ENCODE results near the gene SLC26A1. TPM values are rescaled to one million over a fixed set of nuclear protein-coding genes. Genes with fewer than 3 reads are reported as not detected.

Gene SLC26A1
- total RNA-seq, 1 experiment from 2014 or later: 1.3 TPM

DNA sequence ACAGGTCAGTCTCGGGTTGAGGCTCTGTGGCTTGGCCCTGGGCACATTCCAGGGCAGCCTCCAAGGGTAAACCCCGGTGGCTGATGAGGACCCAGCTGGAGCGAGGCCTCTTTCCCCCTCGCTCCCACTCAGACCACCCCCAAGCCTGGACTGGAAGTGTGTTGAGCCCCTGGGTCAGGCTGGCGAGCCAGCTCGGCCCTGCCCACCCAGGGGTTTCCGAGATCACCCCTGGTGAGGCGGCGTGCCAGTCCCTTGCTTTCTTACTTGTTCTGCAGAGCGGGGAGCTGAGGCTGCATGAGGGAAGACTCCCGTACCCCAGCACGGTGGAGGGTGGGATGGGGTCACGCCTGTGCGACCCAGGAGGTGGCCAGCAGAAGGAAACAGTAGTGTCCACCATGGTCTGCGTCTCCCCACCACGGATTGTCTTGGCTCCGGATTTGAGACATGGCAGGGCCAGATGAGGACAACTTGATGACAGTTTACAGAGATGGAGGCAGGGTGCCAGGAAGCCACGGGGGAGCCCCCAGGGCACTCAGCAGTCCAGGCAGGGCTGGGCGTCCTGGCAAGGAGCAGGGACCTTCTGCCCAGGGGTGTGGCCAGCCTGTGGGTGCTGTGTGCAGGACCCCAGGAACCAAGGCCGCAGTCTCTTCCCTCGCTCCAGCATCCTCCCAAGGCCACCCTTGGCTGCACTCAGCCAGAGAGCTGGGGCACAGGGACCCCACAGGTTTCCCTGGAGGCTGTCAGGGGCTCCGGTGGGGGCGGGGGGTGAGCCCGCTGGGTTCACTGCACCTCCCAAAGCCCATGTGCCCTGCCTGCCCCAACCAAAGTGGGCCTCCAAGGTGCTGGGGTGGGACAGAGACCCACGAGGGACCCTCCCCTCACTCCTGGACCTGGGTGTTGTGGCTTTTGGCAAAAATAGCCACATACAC lies 11.6 kb upstream of the SLC26A1 start:
- H2AFZ ChIP-seq: no peak overlapping the region
- H4K20me1 ChIP-seq (ENCODE audit: insufficient read depth): no peaks in the 10 kb centered on the region
- no TSS peak for BruUV-seq (replicated peaks)
- H3K9me2 ChIP-seq (ENCODE audit: insufficient read depth): no peaks in the 10 kb centered on the region
- H3F3A ChIP-seq (ENCODE audit: insufficient read depth, low read depth): peaks cover 15% of the 10 kb centered on the region; the same call in 1 of the 2 replicates
- no peaks in the 10 kb centered on the region for H3K4me1 ChIP-seq (replicated peaks; ENCODE audit: insufficient read depth)
- no peak overlapping the region for H3K27ac ChIP-seq
- ChIA-PET POLR2A (ENCODE audit: unreplicated experiment) (no interaction called here), CTCF (no interaction called here)
- no peak for TF ChIP-seq EZH2 (IDR thresholded peaks at IDR 0.05; ENCODE audit: low read depth)
- TF ChIP-seq CTCF (conservative IDR thresholded peaks at IDR 0.05): no peak
- H3K9me3 ChIP-seq (ENCODE audit: insufficient read depth, low read depth): no peaks in the 10 kb centered on the region
- H3K36me3 ChIP-seq (ENCODE audit: low read depth): no peaks in the 10 kb centered on the region
- H3K4me3 ChIP-seq: no peak overlapping the region
- H3K4me2 ChIP-seq: no peak overlapping the region
- H3K79me2 ChIP-seq (ENCODE audit: low read depth): no peaks in the 10 kb centered on the region
- no peak for DNase-seq
- H3K27me3 ChIP-seq (ENCODE audit: insufficient read depth, low read depth): peaks cover 11% of the 10 kb centered on the region; the same call in 1 of the 2 replicates
- intact Hi-C loops (cut with micrococcal nuclease; ENCODE audit: unreplicated experiment): no loop called here

DNA sequence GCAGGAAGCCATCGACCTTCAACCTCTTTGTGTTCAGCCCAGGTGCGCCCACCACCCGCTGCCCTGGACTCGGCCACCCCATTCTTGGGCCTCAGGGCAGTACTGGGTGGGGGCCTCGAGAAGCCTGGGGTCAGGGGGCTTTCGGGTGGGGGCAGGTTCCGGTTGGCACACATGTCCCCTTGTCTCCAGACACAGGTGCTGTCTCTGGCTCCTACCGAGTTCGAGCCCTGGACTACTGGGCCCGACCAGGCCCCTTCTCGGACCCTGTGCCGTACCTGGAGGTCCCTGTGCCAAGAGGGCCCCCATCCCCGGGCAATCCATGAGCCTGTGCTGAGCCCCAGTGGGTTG lies 10.8 kb upstream of the SLC26A1 start:
- no peaks in the 10 kb centered on the region for H3K79me2 ChIP-seq (ENCODE audit: low read depth)
- H3K9me2 ChIP-seq (ENCODE audit: insufficient read depth): no peaks in the 10 kb centered on the region
- BruUV-seq (replicated peaks): no TSS peak
- no peak overlapping the region for H3K27ac ChIP-seq
- DNase-seq: no peak
- peaks cover 10% of the 10 kb centered on the region; the same call in 1 of the 2 replicates for H3K27me3 ChIP-seq (ENCODE audit: insufficient read depth, low read depth)
- H3K9me3 ChIP-seq (ENCODE audit: insufficient read depth, low read depth): no peaks in the 10 kb centered on the region
- H3K4me1 ChIP-seq (replicated peaks; ENCODE audit: insufficient read depth): no peaks in the 10 kb centered on the region
- no peaks in the 10 kb centered on the region for H4K20me1 ChIP-seq (ENCODE audit: insufficient read depth)
- peaks cover 15% of the 10 kb centered on the region; the same call in 1 of the 2 replicates for H3F3A ChIP-seq (ENCODE audit: insufficient read depth, low read depth)
- POLR2A ChIA-PET (ENCODE audit: unreplicated experiment): no interaction called here
- CTCF ChIA-PET: no interaction called here
- intact Hi-C loops (cut with micrococcal nuclease; ENCODE audit: unreplicated experiment): no loop called here
- no peak overlapping the region for H3K4me2 ChIP-seq
- TF ChIP-seq EZH2 (IDR thresholded peaks at IDR 0.05; ENCODE audit: low read depth) (no peak), CTCF (conservative IDR thresholded peaks at IDR 0.05) (no peak)
- H3K36me3 ChIP-seq (ENCODE audit: low read depth): no peaks in the 10 kb centered on the region
- no peak overlapping the region for H2AFZ ChIP-seq
- no peak overlapping the region for H3K4me3 ChIP-seq

DNA sequence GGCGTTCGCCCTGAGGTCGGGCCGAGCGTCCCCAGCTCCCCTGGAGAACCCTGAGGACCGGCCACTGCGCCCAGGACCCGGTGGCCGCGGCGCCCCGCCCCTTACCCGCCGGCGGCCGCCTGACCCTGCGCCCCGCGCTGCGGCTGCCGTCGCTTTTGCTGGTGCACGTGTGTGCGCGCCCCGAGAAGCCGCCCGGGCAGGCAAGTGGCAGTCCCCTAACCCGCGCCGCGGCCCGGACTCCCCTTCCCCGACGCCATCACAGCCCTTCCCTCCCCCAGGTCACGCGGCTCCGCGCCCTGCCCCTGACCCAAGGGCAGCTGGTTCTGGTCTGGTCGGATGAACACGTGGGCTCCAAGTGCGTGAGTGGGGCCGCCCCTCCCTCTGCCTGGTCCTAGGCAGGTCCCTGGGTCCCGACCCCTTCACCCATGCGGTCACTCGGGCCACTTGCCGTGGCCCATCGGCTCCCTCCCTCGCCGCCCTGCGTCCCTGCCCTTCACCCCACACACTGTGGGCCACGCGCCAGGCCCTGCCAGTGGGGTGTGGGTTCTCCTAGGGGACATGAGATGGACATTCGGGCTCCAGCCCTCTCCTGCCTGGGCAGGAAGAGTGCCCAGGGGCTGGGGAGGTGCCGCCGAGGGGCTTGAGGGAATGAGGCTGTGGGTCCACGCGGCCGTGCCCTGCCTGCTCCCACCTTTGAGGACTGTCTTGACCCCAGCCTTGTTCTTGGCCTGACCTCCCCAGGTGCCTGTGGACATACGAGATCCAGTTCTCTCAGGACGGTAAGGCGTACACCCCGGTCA lies 10.3 kb upstream of the SLC26A1 start:
- H3K4me1 ChIP-seq (replicated peaks; ENCODE audit: insufficient read depth): no peaks in the 10 kb centered on the region
- no peak overlapping the region for H3K4me3 ChIP-seq
- H3K9me3 ChIP-seq (ENCODE audit: insufficient read depth, low read depth): no peaks in the 10 kb centered on the region
- H3K79me2 ChIP-seq (ENCODE audit: low read depth): no peaks in the 10 kb centered on the region
- CTCF ChIA-PET: no interaction called here
- POLR2A ChIA-PET (ENCODE audit: unreplicated experiment): no interaction called here
- H2AFZ ChIP-seq: no peak overlapping the region
- no peaks in the 10 kb centered on the region for H4K20me1 ChIP-seq (ENCODE audit: insufficient read depth)
- no peak overlapping the region for H3K4me2 ChIP-seq
- no peak for DNase-seq
- no TSS peak for BruUV-seq (replicated peaks)
- no peak for TF ChIP-seq EZH2 (IDR thresholded peaks at IDR 0.05; ENCODE audit: low read depth)
- no peak for TF ChIP-seq CTCF (conservative IDR thresholded peaks at IDR 0.05)
- peaks cover 5% of the 10 kb centered on the region; the same call in 1 of the 2 replicates for H3K27me3 ChIP-seq (ENCODE audit: insufficient read depth, low read depth)
- H3F3A ChIP-seq (ENCODE audit: insufficient read depth, low read depth): peaks cover 14% of the 10 kb centered on the region; the same call in 1 of the 2 replicates
- H3K9me2 ChIP-seq (ENCODE audit: insufficient read depth): no peaks in the 10 kb centered on the region
- no peaks in the 10 kb centered on the region for H3K36me3 ChIP-seq (ENCODE audit: low read depth)
- no peak overlapping the region for H3K27ac ChIP-seq
- intact Hi-C loops (cut with micrococcal nuclease; ENCODE audit: unreplicated experiment): no loop called here
